OCI-LY3 (cell line): ENCODE results near the gene RDH14.

ENCODE experiments used
- H2AFZ ChIP-seq: fragments of 200-600, 300-600 bp; shearing (Covaris generic); 2 replicates; pipeline ENCODE4 v1.6.0; 2014; ENCODE audit warnings: antibody characterized with exemption, low read depth, low read length
- H3K27ac ChIP-seq: fragments of 200-600, 300-600 bp; sonication (generic); 2 replicates; pipeline ENCODE4 v1.5.1; 2014; ENCODE audit warnings: mild to moderate bottlenecking, low read length, moderate library complexity, mixed read lengths
- H3K27me3 ChIP-seq: fragments of 200-600, 300-600 bp; sonication (generic); 2 replicates; pipeline ENCODE4 v1.6.1; 2014; ENCODE audit warnings: low read depth, low read length, mixed read lengths
- H3K36me3 ChIP-seq: fragments of 200-600, 300-600 bp; sonication (generic); replicated peaks from 2 replicates; pipeline ENCODE3; 2014; ENCODE audit warnings: low read depth, low read length, mixed read lengths
- H3K4me1 ChIP-seq: fragments of 300-600, 200-600 bp; sonication (generic); 2 replicates; pipeline ENCODE4 v1.6.1; 2014; ENCODE audit warnings: low read length, mixed read lengths
- H3K4me2 ChIP-seq: fragments of 200-600, 300-600 bp; sonication (generic); 2 replicates; pipeline ENCODE4 v1.6.1; 2014; ENCODE audit warnings: low read length, mixed read lengths
- H3K4me3 ChIP-seq: fragments of 300-600, 200-600 bp; sonication (generic); 2 replicates; pipeline ENCODE4 v1.5.1; 2014; ENCODE audit warnings: antibody characterized with exemption, mild to moderate bottlenecking, low read length, moderate library complexity
- H3K79me2 ChIP-seq: fragments of 300-600, 200-600 bp; shearing (Covaris generic); 2 replicates; pipeline ENCODE4 v1.6.1; 2014; ENCODE audit warnings: mild to moderate bottlenecking, low read length, mixed read lengths
- H3K9ac ChIP-seq: fragments of 300-600, 200-600 bp; shearing (Covaris generic); 2 replicates; pipeline ENCODE4 v1.6.0; 2014; ENCODE audit warnings: mild to moderate bottlenecking, low read length, moderate library complexity
- H3K9me3 ChIP-seq: fragments of 200-600, 300-600 bp; shearing (Covaris generic); 2 replicates; pipeline ENCODE4 v1.6.1; 2014; ENCODE audit warnings: low read length, mixed read lengths; ENCODE audit not compliant: insufficient read depth
- H4K20me1 ChIP-seq: fragments of 200-600, 300-600 bp; sonication (generic); 2 replicates; pipeline ENCODE4 v1.6.1; 2016; ENCODE audit warnings: low read length, mixed read lengths; ENCODE audit not compliant: insufficient read depth
- EZH2phosphoT487 ChIP-seq: fragments of 200-600 bp; shearing (Covaris generic); IDR thresholded peaks from 2 replicates; pipeline ENCODE4 v1.6.1; 2018; ENCODE audit warnings: antibody characterized with exemption, mixed run types, low read depth
- TF ChIP-seq, protein P1 (sequence below): fragments of 200-600, 300-600 bp; sonication (generic); IDR thresholded peaks from 2 replicates; pipeline ENCODE4 v1.5.1; 2014; ENCODE audit warnings: antibody characterized with exemption, low read length, low read depth

Gene RDH14

DNA sequence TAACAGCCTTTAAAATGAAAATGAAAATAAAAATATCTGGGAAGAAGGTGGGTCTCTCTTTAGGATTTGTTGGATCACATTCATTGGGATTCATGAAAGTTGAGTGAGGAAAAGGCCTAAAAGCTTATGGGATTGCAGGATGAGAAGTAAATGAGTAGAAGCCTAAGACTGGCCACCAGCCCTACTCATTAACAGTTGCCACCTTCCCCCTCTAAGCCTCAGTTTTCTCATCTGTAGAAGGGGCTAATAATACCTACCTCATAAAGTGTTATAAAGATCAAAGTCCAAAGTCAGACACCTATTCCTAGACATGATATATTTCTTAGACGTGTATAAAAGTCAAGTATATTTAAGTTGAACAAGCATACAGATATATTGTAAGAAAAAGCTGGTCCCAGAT is 23.8 kb downstream of the RDH14 start:
- H3K4me3 ChIP-seq: no peak overlapping the region
- no peaks in the 10 kb centered on the region for H4K20me1 ChIP-seq
- no peaks in the 10 kb centered on the region for H3K4me1 ChIP-seq
- H2AFZ ChIP-seq: no peak overlapping the region
- no peaks in the 10 kb centered on the region for H3K36me3 ChIP-seq
- no peaks in the 10 kb centered on the region for H3K9me3 ChIP-seq
- no peak overlapping the region for H3K27ac ChIP-seq
- no peaks in the 10 kb centered on the region for H3K27me3 ChIP-seq
- H3K79me2 ChIP-seq: no peaks in the 10 kb centered on the region
- no peak overlapping the region for H3K4me2 ChIP-seq
- H3K9ac ChIP-seq: no peak overlapping the region
- TF ChIP-seq EZH2phosphoT487: no peak
- TF ChIP-seq, protein P1, sequence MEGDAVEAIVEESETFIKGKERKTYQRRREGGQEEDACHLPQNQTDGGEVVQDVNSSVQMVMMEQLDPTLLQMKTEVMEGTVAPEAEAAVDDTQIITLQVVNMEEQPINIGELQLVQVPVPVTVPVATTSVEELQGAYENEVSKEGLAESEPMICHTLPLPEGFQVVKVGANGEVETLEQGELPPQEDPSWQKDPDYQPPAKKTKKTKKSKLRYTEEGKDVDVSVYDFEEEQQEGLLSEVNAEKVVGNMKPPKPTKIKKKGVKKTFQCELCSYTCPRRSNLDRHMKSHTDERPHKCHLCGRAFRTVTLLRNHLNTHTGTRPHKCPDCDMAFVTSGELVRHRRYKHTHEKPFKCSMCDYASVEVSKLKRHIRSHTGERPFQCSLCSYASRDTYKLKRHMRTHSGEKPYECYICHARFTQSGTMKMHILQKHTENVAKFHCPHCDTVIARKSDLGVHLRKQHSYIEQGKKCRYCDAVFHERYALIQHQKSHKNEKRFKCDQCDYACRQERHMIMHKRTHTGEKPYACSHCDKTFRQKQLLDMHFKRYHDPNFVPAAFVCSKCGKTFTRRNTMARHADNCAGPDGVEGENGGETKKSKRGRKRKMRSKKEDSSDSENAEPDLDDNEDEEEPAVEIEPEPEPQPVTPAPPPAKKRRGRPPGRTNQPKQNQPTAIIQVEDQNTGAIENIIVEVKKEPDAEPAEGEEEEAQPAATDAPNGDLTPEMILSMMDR: no peak

DNA sequence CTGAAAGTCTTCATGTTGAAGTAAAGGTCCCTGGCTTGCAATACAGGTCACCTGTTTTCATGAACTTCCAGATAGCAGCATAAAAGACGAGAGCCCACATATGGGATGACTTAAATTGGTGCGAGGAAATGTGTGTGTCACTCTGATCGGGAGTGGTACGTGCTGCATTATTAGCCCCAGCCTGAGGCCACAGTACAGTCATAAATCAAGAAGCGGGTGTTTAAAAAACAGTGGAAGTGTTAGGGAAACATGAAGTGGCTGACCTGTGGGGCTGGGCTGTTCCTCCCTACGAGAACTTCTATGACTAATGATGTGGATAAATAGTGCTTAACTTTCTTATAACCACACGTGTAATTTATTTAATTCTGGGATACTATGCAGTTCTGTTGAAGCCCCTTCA is 24.4 kb downstream of the RDH14 start:
- Histone ChIP-seq H3K4me1 (no peaks in the 10 kb centered on the region), H3K79me2 (no peaks in the 10 kb centered on the region), H3K4me2 (no peak overlapping the region), H3K27me3 (no peaks in the 10 kb centered on the region), H3K27ac (no peak overlapping the region), H4K20me1 (no peaks in the 10 kb centered on the region), H2AFZ (no peak overlapping the region), H3K9ac (no peak overlapping the region), H3K36me3 (no peaks in the 10 kb centered on the region), H3K9me3 (no peaks in the 10 kb centered on the region), H3K4me3 (no peak overlapping the region)
- TF ChIP-seq EZH2phosphoT487: no peak
- TF ChIP-seq, protein P1: no peak

DNA sequence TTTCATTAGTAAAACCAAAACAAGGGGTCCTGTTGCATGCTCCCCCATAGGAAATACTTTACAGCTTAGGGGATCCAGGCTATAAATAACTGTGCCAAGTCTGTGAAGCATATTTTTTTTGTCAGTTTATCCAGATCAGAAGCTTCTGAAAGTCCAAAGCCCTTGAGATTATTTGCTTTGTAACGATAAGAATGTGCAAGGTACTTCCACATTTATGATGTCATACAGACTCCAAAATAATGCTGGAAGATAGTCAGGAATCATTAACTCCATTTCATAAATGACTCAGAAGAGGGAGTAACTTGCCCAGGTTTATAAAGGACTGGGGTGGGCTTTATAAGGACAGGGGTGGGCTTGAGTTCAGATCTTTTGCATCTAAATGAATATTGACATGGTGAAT is 29.3 kb downstream of the RDH14 start:
- Histone ChIP-seq H3K36me3 (no peaks in the 10 kb centered on the region), H4K20me1 (no peaks in the 10 kb centered on the region), H3K27ac (no peak overlapping the region), H2AFZ (no peak overlapping the region), H3K4me3 (no peak overlapping the region), H3K9ac (no peak overlapping the region), H3K79me2 (no peaks in the 10 kb centered on the region), H3K27me3 (no peaks in the 10 kb centered on the region), H3K4me2 (no peak overlapping the region), H3K4me1 (no peaks in the 10 kb centered on the region), H3K9me3 (no peaks in the 10 kb centered on the region)
- TF ChIP-seq, protein P1: no peak

DNA sequence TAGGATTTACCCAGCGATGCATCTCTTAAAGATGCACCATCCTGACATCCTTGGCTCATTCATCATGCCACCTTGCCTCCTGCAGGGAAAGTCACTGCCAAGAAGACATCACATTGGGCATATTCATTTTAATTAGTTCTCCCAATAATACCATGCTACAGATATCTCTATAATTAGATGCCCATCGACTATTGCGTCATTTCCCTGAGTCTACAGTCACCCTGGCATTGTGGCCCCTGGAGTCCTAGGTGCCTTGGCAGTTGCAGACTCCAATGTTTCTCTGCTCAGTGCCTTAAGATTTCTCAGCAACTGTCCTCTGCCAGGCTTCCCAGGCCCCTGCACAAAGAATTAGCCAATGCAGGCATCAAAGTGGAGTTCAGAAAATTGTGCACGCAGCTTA is 32.6 kb downstream of the RDH14 start:
- Histone ChIP-seq H3K9me3 (no peaks in the 10 kb centered on the region), H3K4me2 (no peak overlapping the region), H3K27ac (no peak overlapping the region), H2AFZ (no peak overlapping the region), H3K79me2 (no peaks in the 10 kb centered on the region), H4K20me1 (no peaks in the 10 kb centered on the region), H3K36me3 (no peaks in the 10 kb centered on the region), H3K27me3 (no peaks in the 10 kb centered on the region), H3K4me1 (no peaks in the 10 kb centered on the region), H3K9ac (no peak overlapping the region), H3K4me3 (no peak overlapping the region)
- no peak for TF ChIP-seq EZH2phosphoT487
- TF ChIP-seq, protein P1: no peak
